ENCODE measurements around the gene TFB1M. TPM values are rescaled to one million over a fixed set of nuclear protein-coding genes. Genes with fewer than 3 reads are reported as not detected.

TFB1M gene
- total and polyA plus RNA-seq, 2 donors (not counting 1 experiment from before 2014, with no cell fraction given), result 16.3 to 28.9 TPM

DNA sequence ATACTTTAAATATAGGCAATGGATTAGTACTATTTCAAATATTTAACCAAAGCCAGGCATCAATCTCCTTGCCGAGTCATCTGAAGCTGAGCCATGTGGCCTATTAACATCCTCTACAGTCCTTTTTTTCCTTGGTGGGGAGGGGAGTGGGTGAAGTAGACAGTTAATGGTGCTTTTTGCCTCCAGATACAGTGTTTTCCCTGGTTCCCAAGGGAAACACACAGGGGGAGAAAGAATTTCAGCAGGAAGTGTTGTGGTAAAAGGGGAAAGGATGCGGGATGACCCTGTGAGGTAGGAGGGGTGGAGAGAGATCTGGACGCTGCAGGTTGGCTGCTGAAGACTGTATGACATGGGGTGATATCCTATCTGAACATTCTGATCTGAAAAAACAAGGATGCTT, 40.9 kb downstream of the TFB1M start:
- no peak overlapping the region for H3K4me3 ChIP-seq (replicated peaks in 1 of 4; ENCODE audit: control extremely low read depth in 1 of 4, insufficient read depth in 1 of 4, low read depth in 3 of 4, low read length in 4 of 4)
- H4K20me1 ChIP-seq (ENCODE audit: control insufficient read depth, extremely low read depth, insufficient read depth, low read length), result no peaks in the 10 kb centered on the region
- H3K9me3 ChIP-seq (ENCODE audit: control insufficient read depth, insufficient read depth, low read depth, low read length), result no peaks in the 10 kb centered on the region
- H2AFZ ChIP-seq (ENCODE audit: low read length), result no peak overlapping the region
- TF ChIP-seq, protein P1, sequence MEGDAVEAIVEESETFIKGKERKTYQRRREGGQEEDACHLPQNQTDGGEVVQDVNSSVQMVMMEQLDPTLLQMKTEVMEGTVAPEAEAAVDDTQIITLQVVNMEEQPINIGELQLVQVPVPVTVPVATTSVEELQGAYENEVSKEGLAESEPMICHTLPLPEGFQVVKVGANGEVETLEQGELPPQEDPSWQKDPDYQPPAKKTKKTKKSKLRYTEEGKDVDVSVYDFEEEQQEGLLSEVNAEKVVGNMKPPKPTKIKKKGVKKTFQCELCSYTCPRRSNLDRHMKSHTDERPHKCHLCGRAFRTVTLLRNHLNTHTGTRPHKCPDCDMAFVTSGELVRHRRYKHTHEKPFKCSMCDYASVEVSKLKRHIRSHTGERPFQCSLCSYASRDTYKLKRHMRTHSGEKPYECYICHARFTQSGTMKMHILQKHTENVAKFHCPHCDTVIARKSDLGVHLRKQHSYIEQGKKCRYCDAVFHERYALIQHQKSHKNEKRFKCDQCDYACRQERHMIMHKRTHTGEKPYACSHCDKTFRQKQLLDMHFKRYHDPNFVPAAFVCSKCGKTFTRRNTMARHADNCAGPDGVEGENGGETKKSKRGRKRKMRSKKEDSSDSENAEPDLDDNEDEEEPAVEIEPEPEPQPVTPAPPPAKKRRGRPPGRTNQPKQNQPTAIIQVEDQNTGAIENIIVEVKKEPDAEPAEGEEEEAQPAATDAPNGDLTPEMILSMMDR (conservative IDR thresholded peaks at IDR 0.05 in 1 of 2, IDR thresholded peaks at IDR 0.05 in 1 of 2; ENCODE audit: low read depth in 1 of 2, low read length in 2 of 2), result no peak
- TF ChIP-seq EZH2 (IDR thresholded peaks at IDR 0.05; ENCODE audit: low read length, missing control alignments), result no peak
- H3K27me3 ChIP-seq (ENCODE audit: control insufficient read depth, insufficient read depth, low read length), result no peaks in the 10 kb centered on the region
- H3K9ac ChIP-seq (ENCODE audit: insufficient read depth, low read length), result no peak overlapping the region
- H3K27ac ChIP-seq (ENCODE audit: insufficient read depth, low read length), result peak overlapping the region; percentile 55
- H3K36me3 ChIP-seq (ENCODE audit: control insufficient read depth, insufficient read depth, low read length), result no peaks in the 10 kb centered on the region
- peak overlapping the region; percentile 39 for H3K4me2 ChIP-seq (ENCODE audit: extremely low read depth, insufficient read depth, low read length)
- DNase-seq (ENCODE audit: low read depth in 2 of 2), result peak; percentile 71 to 97
- peaks cover 28% of the 10 kb centered on the region for H3K4me1 ChIP-seq (ENCODE audit: control insufficient read depth, extremely low read depth, insufficient read depth, low read length)
- no peaks in the 10 kb centered on the region for H3K79me2 ChIP-seq (ENCODE audit: control insufficient read depth, insufficient read depth, low read length)

DNA sequence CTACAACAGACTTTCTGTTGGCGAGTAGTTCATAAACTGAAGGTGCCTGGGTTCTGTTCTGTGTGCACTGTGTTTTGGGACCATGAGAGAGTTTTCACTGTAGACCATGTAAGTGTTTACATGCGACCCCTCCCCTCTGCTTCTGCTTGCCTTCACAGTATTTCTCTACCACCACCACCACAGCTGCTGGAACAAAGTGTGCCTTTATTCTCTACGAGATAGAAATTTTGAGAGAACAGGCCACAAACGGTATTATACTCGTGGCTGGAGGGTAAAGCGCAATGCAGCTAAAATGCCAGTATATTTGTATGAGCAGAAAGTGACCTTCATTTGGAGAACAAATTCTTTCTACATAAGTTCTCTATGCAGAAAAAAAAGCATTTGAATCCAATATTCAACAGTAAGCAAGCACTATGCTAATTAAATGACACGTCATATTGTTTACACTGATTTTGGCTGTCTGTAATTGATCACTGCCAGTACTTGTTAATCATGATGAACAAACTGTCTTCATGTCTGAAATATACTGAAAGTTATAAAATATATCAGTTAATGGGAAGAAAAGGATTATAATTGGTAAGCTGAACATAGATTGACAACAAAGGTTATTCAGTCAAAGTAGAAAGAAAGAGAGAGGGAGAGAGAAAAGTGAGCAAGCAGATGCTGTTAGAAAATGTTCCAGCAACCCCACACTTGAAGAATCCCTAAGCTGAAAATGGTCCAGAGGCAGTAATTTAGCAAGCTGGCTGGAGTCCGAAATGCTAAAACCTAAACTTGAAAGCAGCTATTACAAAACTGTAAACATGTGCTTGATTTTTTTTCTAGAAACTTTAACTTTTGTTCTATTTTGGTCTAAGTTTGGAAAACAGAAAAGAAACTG, 41.7 kb downstream of the TFB1M start:
- Histone ChIP-seq H3K9me3 (ENCODE audit: control insufficient read depth, insufficient read depth, low read depth, low read length) (no peaks in the 10 kb centered on the region), H3K4me2 (ENCODE audit: extremely low read depth, insufficient read depth, low read length) (peak overlapping the region; percentile 69), H2AFZ (ENCODE audit: low read length) (no peak overlapping the region), H4K20me1 (ENCODE audit: control insufficient read depth, extremely low read depth, insufficient read depth, low read length) (no peaks in the 10 kb centered on the region), H3K27me3 (ENCODE audit: control insufficient read depth, insufficient read depth, low read length) (no peaks in the 10 kb centered on the region), H3K9ac (ENCODE audit: insufficient read depth, low read length) (no peak overlapping the region), H3K36me3 (ENCODE audit: control insufficient read depth, insufficient read depth, low read length) (no peaks in the 10 kb centered on the region), H3K4me1 (ENCODE audit: control insufficient read depth, extremely low read depth, insufficient read depth, low read length) (peaks cover 28% of the 10 kb centered on the region), H3K79me2 (ENCODE audit: control insufficient read depth, insufficient read depth, low read length) (no peaks in the 10 kb centered on the region), H3K27ac (ENCODE audit: insufficient read depth, low read length) (peak overlapping the region; percentile 55), H3K4me3 (replicated peaks in 1 of 4; ENCODE audit: control extremely low read depth in 1 of 4, insufficient read depth in 1 of 4, low read depth in 3 of 4, low read length in 4 of 4) (peak overlapping the region in 1 of 4 experiments; percentile 2)
- no peak for TF ChIP-seq EZH2 (IDR thresholded peaks at IDR 0.05; ENCODE audit: low read length, missing control alignments)
- TF ChIP-seq, protein P1 (conservative IDR thresholded peaks at IDR 0.05 in 1 of 2, IDR thresholded peaks at IDR 0.05 in 1 of 2; ENCODE audit: low read depth in 1 of 2, low read length in 2 of 2), result no peak
- DNase-seq (ENCODE audit: low read depth in 2 of 2), result peak; percentile 17 to 70

DNA sequence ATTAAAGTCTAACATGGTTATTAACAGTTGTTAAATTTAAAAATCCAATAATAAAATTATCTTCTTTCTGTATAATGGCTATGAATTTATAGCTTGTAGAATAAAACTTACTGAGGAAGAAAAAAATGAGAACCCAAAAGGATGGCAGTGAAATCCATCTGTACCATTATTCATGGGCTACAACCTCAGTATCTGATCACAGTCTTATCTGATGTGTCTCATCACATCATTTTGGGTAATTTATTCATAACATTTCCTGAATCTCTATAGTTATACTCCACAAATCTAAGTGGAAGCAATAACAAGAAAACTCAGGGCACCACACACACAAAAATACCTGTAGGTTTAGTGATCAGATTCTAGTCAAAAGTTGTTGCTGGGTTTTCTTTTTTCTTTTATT, 43.1 kb downstream of the TFB1M start:
- no peaks in the 10 kb centered on the region for H3K27me3 ChIP-seq (ENCODE audit: control insufficient read depth, insufficient read depth, low read length)
- no peaks in the 10 kb centered on the region for H3K79me2 ChIP-seq (ENCODE audit: control insufficient read depth, insufficient read depth, low read length)
- H3K9me3 ChIP-seq (ENCODE audit: control insufficient read depth, insufficient read depth, low read depth, low read length), result no peaks in the 10 kb centered on the region
- no peak overlapping the region for H3K9ac ChIP-seq (ENCODE audit: insufficient read depth, low read length)
- DNase-seq (ENCODE audit: low read depth in 2 of 2), result no peak
- no peaks in the 10 kb centered on the region for H4K20me1 ChIP-seq (ENCODE audit: control insufficient read depth, extremely low read depth, insufficient read depth, low read length)
- H3K4me3 ChIP-seq (replicated peaks in 1 of 4; ENCODE audit: control extremely low read depth in 1 of 4, insufficient read depth in 1 of 4, low read depth in 3 of 4, low read length in 4 of 4), result no peak overlapping the region
- no peak overlapping the region for H2AFZ ChIP-seq (ENCODE audit: low read length)
- no peak overlapping the region for H3K27ac ChIP-seq (ENCODE audit: insufficient read depth, low read length)
- TF ChIP-seq EZH2 (IDR thresholded peaks at IDR 0.05; ENCODE audit: low read length, missing control alignments), result no peak
- TF ChIP-seq, protein P1 (conservative IDR thresholded peaks at IDR 0.05 in 1 of 2, IDR thresholded peaks at IDR 0.05 in 1 of 2; ENCODE audit: low read depth in 1 of 2, low read length in 2 of 2), result no peak
- no peaks in the 10 kb centered on the region for H3K36me3 ChIP-seq (ENCODE audit: control insufficient read depth, insufficient read depth, low read length)
- no peak overlapping the region for H3K4me2 ChIP-seq (ENCODE audit: extremely low read depth, insufficient read depth, low read length)
- peaks cover 27% of the 10 kb centered on the region for H3K4me1 ChIP-seq (ENCODE audit: control insufficient read depth, extremely low read depth, insufficient read depth, low read length)
